Measurements from ENCODE around the gene PSG3. TPM values are rescaled to one million over a fixed set of nuclear protein-coding genes. Genes with fewer than 3 reads are reported as not detected.
"Not testable (repeated sequence)": the region's sequence is repeated elsewhere in the genome, so short reads cannot be mapped to it uniquely, and the experiment has no call there.

Gene PSG3
- total RNA-seq (2021; ENCODE audit: unreplicated experiment) (not detected), Bru-seq, nascent RNA (not detected), BruChase-seq, experiment 1, labeled RNA remaining after a 6-hour chase (not detected), BruChase-seq, experiment 2, labeled RNA remaining after a 2-hour chase (not detected)
- not detected in 2 replicates for polyA plus RNA-seq (2012)
- long read RNA-seq, result 0 reads

GRCh38 chr19:42740381-42740780 lies at the start of gene PSG3:
Gene PSG3, minus strand, starts transcription at chr19:42740481. Its CDS starts 97 bp downstream, at chr19:42740384.
- H3K36me3 ChIP-seq (ENCODE audit: control insufficient read depth in 1 of 2, insufficient read depth in 2 of 2, low read length in 2 of 2); RAD21 ChIA-PET (ENCODE audit: low non-redundant PET in 1 of 2, low total read pairs in 2 of 2, uncharacterized antibody in 2 of 2, unreplicated experiment in 2 of 2); H3K4me3 ChIP-seq (replicated peaks in 1 of 2; ENCODE audit: low read depth in 1 of 2, low read length in 2 of 2); intact Hi-C loops (cut with micrococcal nuclease); DNase-seq (ENCODE audit: low read depth, low spot score); H3K9ac ChIP-seq (ENCODE audit: low read length); H3K79me2 ChIP-seq (ENCODE audit: insufficient read depth, low read length); H3K27ac ChIP-seq (ENCODE audit: low read depth, low read length); H2AFZ ChIP-seq (ENCODE audit: low read depth, low read length, poor library complexity, severe bottlenecking); H3K9me2 ChIP-seq (ENCODE audit: insufficient read depth); ATAC-seq; CTCF ChIA-PET; POLR2A ChIA-PET; BruUV-seq (replicated peaks); H3K27me3 ChIP-seq (ENCODE audit: insufficient read depth, low read length); H3K4me1 ChIP-seq (ENCODE audit: control insufficient read depth in 1 of 2, insufficient read depth in 2 of 2, low read length in 2 of 2); H4K20me1 ChIP-seq (ENCODE audit: insufficient read depth); H3K9me3 ChIP-seq (ENCODE audit: control insufficient read depth in 1 of 2, insufficient read depth in 1 of 2, low read depth in 1 of 2, low read length in 2 of 2); H3K4me2 ChIP-seq (ENCODE audit: low read length): not testable (repeated sequence)

GRCh38 chr19:42788766-42789165 lies 48.5 kb upstream of the PSG3 start:
- H3K4me2 ChIP-seq (ENCODE audit: low read length); DNase-seq (ENCODE audit: low read depth, low spot score); BruUV-seq (replicated peaks); H3K4me1 ChIP-seq (ENCODE audit: control insufficient read depth in 1 of 2, insufficient read depth in 2 of 2, low read length in 2 of 2); POLR2A ChIA-PET; CTCF ChIA-PET; H3K9me3 ChIP-seq (ENCODE audit: control insufficient read depth in 1 of 2, insufficient read depth in 1 of 2, low read depth in 1 of 2, low read length in 2 of 2); H2AFZ ChIP-seq (ENCODE audit: low read depth, low read length, poor library complexity, severe bottlenecking); H3K9me2 ChIP-seq (ENCODE audit: insufficient read depth); RAD21 ChIA-PET (ENCODE audit: low non-redundant PET in 1 of 2, low total read pairs in 2 of 2, uncharacterized antibody in 2 of 2, unreplicated experiment in 2 of 2); H3K79me2 ChIP-seq (ENCODE audit: insufficient read depth, low read length); H3K9ac ChIP-seq (ENCODE audit: low read length); ATAC-seq; intact Hi-C loops (cut with micrococcal nuclease); H3K36me3 ChIP-seq (ENCODE audit: control insufficient read depth in 1 of 2, insufficient read depth in 2 of 2, low read length in 2 of 2); H4K20me1 ChIP-seq (ENCODE audit: insufficient read depth); H3K27ac ChIP-seq (ENCODE audit: low read depth, low read length); H3K27me3 ChIP-seq (ENCODE audit: insufficient read depth, low read length); H3K4me3 ChIP-seq (replicated peaks in 1 of 2; ENCODE audit: low read depth in 1 of 2, low read length in 2 of 2): not testable (repeated sequence)

- intact Hi-C loops (cut with micrococcal nuclease); H4K20me1 ChIP-seq (ENCODE audit: insufficient read depth); H3K4me1 ChIP-seq (ENCODE audit: control insufficient read depth in 1 of 2, insufficient read depth in 2 of 2, low read length in 2 of 2); RAD21 ChIA-PET (ENCODE audit: low non-redundant PET in 1 of 2, low total read pairs in 2 of 2, uncharacterized antibody in 2 of 2, unreplicated experiment in 2 of 2); H3K4me2 ChIP-seq (ENCODE audit: low read length); DNase-seq (ENCODE audit: low read depth, low spot score); POLR2A ChIA-PET; H2AFZ ChIP-seq (ENCODE audit: low read depth, low read length, poor library complexity, severe bottlenecking); H3K27me3 ChIP-seq (ENCODE audit: insufficient read depth, low read length); H3K79me2 ChIP-seq (ENCODE audit: insufficient read depth, low read length); H3K36me3 ChIP-seq (ENCODE audit: control insufficient read depth in 1 of 2, insufficient read depth in 2 of 2, low read length in 2 of 2); BruUV-seq (replicated peaks); H3K4me3 ChIP-seq (replicated peaks in 1 of 2; ENCODE audit: low read depth in 1 of 2, low read length in 2 of 2); ATAC-seq; H3K9ac ChIP-seq (ENCODE audit: low read length); H3K9me2 ChIP-seq (ENCODE audit: insufficient read depth); H3K27ac ChIP-seq (ENCODE audit: low read depth, low read length); H3K9me3 ChIP-seq (ENCODE audit: control insufficient read depth in 1 of 2, insufficient read depth in 1 of 2, low read depth in 1 of 2, low read length in 2 of 2); CTCF ChIA-PET: not testable (repeated sequence)
Measured at GRCh38 chr19:42787766-42788165, 47.5 kb upstream of the PSG3 start.
